HG02642 (cell line): Measurements from ENCODE around the gene AKAP17A.
"Not testable (repeated sequence)": the region's sequence is repeated elsewhere in the genome, so short reads cannot be mapped to it uniquely, and the experiment has no call there.

ENCODE experiments used
- ATAC-seq: cut with Tn5 transposase; IDR thresholded peaks from one replicate; pipeline ENCODE4 v1.9.1; 2021; ENCODE audit warnings: mild to moderate bottlenecking; ENCODE audit not compliant: unreplicated experiment, poor library complexity

AKAP17A gene

GRCh38 chrX:1601051-1601767 is 9.8 kb downstream of the AKAP17A start:
- no peak for ATAC-seq

- ATAC-seq: no peak
Measured at GRCh38 chrX:1601768-1602085, 10.3 kb downstream of the AKAP17A start.

DNA sequence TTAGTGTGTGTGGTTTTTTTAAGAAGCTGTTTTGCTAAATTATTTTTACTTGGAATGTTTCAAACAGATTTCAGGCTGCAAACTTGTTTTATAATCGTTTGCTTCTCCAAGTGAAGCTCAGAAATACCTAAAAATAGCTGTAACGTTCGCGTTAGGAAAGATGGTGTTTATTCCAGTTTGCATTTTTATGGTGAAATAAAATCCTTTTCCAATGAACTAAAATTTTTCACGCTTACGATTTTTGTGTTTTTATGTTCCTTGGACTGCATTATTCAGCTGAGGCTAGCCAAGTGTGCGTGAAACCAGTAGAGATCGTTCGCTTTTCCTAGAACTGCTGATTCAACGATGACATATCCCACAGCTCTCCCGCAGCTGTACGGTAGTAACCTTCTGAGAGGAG is 10.9 kb downstream of the AKAP17A start:
- no peak for ATAC-seq

DNA sequence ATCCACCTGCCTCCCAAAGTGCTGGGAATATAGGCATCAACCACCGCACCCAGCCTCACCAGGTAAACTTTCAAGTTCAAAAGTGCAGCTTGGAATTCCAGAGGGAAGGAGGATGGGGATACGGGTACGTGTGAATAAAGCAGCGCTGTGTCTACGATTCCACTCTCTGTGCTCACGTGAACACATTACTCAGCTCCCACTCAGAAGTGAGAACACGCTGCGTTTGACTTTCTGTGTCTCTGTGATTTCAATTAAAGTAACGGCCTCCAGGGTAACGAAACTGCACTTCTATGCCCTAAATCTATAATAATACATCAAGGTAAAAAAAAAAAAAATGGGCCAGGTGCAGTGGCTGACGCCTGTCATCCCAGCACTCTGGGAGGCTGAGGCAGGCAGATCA is 15.1 kb downstream of the AKAP17A start:
- ATAC-seq: no peak

- ATAC-seq: no peak
Measured at GRCh38 chrX:1609311-1609710, 17.9 kb downstream of the AKAP17A start.

GRCh38 chrX:1609762-1610161 is 18.4 kb downstream of the AKAP17A start:
- ATAC-seq: no peak

DNA sequence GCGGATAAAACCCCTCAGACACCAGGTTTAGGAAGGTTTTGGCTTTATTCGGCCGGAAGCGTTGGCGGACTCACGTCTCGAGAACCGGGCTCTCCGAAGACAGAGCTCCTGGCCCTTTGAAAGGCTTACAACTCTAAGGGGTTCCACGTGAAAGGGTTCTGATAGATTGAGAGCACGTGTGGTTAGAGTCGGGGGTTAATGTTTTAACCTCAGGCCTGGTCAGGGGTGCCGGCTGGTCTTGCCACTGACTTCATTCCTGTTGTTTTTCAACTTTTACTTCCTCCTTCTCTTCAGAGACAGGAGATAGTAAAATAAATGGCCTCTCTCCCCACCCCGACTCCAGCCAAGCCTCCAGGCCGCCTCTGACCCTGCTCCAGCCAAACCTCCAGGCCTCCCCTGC is 18.8 kb downstream of the AKAP17A start:
- no peak for ATAC-seq

- no peak for ATAC-seq
Measured at GRCh38 chrX:1610736-1611135, 19.3 kb downstream of the AKAP17A start.

GRCh38 chrX:1612641-1613286 is 21.4 kb downstream of the AKAP17A start:
- ATAC-seq: no peak

DNA sequence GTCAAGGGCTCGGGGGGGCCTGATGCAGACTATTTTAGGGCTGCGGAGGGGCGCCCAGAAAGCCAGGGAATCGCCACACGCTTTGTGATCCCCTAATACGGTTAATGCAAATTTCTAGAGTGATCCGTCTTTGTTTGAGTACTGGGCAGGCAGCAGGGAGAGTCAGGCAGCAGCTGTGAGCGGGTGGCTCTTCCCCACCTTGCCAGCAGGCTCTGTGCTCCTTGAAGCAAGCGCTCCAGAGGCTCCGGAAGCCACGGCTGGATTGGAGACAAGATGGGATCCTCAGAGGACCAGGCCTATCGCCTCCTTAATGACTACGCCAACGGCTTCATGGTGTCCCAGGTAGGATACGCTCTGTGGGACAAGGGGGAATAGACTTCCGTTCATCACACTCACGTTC is 23.5 kb downstream of the AKAP17A start, which contains the start of gene ASMT:
Gene ASMT, plus strand, starts transcription at position 133 of the 400 bp plus-strand sequence. Its CDS starts 141 bp downstream, at position 274.
- no peak for ATAC-seq

- ATAC-seq: no peak
Measured at GRCh38 chrX:1618689-1619088, 27.3 kb downstream of the AKAP17A start.

- ATAC-seq: no peak
Measured at GRCh38 chrX:1623691-1624090, 32.3 kb downstream of the AKAP17A start.

DNA sequence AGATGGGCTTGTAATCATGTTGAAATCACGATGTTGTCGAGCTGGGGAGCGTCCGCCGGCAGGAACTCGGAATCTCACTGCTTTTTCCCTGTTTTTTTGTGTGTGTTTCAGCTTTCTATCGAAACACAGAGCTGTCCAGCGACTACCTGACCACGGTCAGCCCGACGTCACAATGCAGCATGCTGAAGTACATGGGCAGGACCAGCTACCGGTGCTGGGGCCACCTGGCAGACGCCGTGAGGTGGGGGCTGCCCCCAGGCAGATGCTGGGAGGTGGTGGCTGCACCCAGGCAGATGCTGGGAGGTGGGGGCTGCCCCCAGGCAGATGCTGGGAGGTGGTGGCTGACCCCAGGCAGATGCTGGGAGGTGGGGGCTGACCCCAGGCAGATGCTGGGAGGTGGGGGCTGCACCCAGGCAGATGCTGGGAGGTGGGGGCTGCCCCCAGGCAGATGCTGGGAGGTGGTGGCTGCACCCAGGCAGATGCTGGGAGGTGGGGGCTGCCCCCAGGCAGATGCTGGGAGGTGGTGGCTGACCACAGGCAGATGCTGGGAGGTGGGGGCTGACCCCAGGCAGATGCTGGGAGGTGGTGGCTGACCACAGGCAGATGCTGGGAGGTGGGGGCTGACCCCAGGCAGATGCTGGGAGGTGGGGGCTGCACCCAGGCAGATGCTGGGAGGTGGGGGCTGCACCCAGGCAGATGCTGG is 32.9 kb downstream of the AKAP17A start:
- ATAC-seq: not testable (repeated sequence)

- not testable (repeated sequence) for ATAC-seq
Measured at GRCh38 chrX:1624861-1625215, 33.4 kb downstream of the AKAP17A start.

DNA sequence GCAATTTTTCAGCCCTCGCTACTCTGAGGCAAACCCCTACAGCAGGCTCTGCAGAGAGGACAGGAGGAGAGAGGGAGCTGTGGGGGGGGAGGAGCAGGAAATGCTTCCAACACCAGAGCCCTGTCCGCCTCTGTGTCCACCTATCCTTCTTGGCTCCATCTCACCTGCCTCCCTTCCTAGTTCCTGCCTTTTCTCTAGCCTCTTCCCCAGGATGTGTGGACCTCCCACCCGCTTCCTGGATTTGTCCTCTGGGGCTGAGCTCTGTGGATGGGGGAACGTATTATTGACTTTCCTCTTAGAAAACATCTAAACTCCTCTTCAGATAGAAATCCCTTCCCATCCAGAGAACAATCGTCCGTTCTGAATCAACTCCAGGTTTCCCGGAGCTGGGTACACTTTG is 37.8 kb downstream of the AKAP17A start:
- ATAC-seq: no peak

DNA sequence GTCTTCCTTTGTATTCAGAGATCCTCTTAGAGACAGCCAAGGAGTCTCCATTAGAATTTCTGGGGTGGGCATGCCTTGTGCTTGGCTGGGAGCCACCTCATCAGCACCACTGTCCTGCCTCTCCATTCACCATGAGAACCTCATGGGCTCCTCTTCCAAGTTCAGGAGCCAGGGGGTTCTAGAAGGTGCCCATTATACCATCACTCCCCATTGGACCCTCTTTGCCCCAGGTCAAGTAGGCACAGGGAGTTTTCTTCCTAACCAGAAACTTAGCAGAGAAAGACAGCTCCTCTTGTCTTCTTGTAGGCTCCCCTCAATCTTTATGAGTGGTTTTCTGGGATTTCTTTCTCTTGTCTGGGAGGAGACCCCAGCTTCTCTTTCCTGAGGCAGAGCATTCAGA is 54.6 kb downstream of the AKAP17A start:
- no peak for ATAC-seq

DNA sequence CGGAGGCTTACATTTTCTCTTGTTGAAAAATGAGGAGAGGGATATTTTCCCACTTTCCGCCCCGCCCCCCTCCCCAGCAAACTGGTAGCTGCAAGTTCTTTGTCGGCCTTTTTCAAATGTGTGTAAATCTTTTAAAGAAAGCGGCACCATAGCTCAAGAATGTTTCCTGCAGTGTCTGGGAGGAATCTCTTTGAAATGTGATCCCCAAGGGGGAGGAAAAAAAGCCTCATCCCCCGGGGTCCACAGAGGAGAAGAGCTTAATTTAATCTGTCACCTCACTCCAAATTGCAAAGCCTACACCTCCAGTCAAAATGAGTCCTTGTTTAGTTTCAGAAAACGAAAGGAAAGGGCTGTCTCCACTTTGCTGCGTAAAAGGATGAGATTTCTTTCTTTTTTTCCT is 58.2 kb downstream of the AKAP17A start:
- no peak for ATAC-seq
